Stimulated activated CD8-positive, alpha-beta memory T cell treated with anti-CD3 and anti-CD28 coated beads, Interleukin-2, amount 100 ng/mL, for 1 hour (primary cell): ENCODE results near the gene XKRX.

Source experiments
- DNase-seq, 2 donors: peaks; one replicate each; pipeline ENCODE4 v3.0.0-alpha.2; 2020; ENCODE audit warnings: low read depth in 2 of 2

The XKRX gene

GRCh38 chrX:100928660-100929613 is at the start of gene XKRX:
Gene XKRX (minus strand): TSS chrX:100928917. CDS start chrX:100928304, 613 bp downstream.
- DNase-seq, result no peak

DNA sequence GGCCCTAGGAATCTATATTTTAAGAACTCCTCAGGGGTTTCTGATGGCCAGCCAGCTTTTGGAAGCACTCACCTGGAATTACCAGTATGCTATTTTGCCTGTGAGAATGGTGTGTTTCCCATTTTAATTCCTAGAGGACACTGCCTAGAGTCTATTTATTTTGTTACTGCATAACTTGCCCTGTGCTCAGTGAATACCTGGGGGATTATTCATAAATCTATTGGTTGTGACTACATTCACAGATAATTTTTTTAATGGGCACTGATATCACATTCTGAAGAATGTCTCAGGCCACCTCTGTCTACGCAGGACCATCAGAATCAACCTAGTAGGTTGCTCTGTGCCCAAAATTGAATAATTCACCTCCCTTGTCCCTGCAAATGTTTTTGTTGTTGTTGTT is 47.5 kb upstream of the XKRX start:
- DNase-seq, result no peak

DNA sequence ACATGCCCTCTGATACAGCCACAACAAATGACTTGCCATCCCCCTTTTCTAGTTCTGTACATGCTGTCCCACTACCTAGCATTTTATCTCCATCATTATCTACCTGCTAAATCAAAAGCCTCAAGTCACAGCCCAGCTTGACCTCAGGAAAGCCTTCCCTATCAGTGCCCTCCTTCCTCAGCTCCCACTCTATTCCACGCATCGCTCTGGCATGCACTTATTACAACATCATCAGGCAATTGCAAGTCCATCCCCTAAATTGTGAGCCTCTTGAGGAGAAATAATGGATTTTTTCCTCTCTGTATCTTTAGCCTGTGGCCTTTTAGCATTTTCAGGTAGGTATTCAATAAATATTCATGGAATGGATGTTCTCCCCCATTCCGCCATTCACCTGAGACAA is 46.5 kb upstream of the XKRX start:
- DNase-seq, result no peak

DNA sequence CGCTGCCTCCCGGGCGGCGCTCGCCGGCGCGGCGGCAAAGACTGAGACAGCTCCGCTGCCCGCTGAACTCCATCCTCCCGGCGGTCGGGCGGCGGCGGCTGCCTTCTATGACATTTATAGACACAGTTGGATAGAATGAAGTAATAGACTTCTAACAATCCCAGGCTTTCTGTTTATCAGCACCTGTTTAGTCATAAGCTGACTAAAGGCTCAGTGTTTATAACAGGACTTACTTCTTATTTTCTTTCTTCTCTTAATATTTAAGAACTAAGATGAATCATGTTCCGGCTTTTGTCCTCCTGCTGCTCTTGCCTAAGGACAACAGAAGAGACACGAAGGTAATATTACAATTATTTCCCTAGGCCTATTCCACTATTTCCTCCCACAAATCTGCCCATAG is 44.7 kb upstream of the XKRX start:
- DNase-seq, result no peak

DNA sequence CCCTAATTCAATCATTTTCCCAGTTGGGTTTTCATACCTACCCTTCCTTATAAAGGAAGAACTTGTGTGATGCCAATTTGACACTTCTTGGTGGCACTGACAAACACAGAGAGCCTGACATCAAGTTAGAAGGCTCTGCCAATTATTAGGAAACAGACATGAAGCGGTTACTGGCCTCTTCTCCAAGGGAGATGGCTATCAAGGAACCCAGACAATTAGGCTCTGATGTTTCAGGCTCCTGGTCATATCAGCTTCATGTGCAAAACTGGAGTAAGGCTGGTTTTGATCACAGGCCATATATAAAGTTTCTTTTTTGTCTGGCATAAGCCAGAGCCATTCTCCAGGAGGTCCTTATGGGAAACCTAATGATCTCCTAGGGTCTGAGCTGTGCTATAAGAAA is 41.2 kb upstream of the XKRX start:
- DNase-seq, result no peak

DNA sequence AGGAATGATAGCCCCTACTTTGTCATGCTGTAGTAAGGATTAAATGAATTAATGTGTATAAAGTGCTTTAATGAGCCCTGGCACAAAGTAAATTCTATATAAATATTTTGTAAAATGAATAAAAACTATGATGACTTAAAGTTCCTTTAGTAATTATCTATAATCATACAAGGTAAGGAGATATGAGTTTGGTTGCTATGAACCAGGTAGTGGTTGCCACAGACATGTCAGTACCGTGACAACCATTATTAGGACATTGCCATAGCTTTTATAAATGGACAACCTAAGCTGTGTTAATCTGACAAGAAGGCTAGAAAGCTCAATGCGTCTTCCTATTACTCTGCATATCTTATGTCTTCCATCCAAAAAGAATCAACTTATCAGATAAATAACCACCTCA is 40.7 kb upstream of the XKRX start, which contains the start of gene ARL13A:
TSS of gene ARL13A (plus strand) at position 301 of the 400 bp plus-strand sequence. CDS start 3,982 bp downstream, outside the sequence.
- DNase-seq, result no peak

- DNase-seq, result no peak
Measured at GRCh38 chrX:100964362-100964761, 35.6 kb upstream of the XKRX start.

DNA sequence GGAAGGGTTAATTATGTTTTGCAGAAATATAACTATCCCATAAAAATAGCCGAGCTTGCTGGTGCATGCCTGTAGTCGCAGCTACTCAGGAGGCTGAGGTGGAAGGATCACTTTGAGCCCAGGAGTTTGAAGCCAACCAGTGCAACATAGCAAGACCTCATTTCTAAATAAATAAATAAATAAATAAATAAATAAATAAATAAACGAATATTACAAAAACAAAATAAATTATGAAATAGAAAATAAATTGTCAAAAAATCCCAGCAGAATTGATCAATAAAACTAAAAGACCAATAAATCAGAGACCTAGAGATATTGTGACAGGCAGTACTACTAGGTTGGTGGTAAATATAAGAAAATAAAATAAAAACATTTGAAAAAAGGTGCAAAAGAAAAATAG is 34.1 kb upstream of the XKRX start:
- DNase-seq, result no peak

- DNase-seq, result no peak
Measured at GRCh38 chrX:100948557-100948956, 19.8 kb upstream of the XKRX start.

- no peak for DNase-seq
Measured at GRCh38 chrX:100946299-100946927, 17.7 kb upstream of the XKRX start.

DNA sequence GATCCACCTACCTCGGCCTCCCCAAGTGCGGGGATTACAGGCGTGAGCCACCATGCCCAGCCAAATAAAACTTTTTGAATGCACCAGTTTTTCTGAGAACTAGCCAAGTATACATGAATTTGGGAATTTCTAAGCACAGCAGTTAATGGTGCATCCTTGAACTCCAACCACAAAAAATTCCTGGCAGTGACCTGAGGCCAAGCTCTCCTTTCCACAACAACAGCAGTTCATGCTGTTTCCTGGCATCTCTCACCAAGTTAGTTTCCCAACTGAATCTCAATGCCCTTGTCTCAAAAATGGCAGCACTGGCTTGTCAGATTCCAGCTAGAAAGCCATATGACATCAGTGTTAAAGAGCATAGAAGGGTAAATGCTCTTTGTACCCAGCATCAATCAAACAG is 15.9 kb upstream of the XKRX start:
- no peak for DNase-seq

DNA sequence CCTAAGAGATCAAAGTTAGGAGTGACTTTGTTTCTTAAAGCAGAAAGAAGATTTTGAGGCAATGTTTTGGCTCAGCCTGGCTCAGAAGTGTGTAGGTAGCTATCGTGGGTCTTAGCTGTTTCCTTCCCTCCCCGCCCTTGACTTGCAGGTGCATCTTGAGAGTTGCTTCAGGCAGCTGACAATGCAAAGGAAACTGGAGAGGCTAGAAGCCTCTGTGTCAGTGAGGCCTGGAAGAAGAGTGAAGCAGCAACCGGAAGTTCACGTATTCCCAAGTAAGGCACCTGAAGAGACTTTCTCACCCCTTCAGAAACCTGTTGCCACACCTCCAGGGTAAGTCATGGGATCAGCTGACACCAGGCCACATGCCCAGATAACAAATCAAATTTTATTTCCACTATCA is 10.6 kb upstream of the XKRX start:
- DNase-seq, result no peak

- DNase-seq, result no peak
Measured at GRCh38 chrX:100935767-100936166, 7.0 kb upstream of the XKRX start.

DNA sequence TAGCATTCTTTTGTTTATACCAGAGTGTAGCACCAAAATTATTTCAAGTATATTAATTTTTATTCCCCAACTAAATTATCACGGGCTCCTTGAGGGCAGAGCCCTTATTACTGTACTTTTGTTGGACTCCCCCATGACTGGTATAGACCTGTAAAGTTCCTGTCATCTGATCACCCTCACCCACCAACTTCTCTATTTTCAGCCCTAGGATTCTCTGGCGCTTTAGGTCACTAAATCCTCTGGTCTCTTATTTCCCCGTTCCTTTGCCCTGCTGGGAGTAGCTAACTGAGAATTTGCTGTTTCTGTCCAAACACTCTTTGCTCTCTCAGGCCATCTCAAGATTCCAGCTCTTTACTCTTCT is 3.2 kb upstream of the XKRX start:
- DNase-seq, result no peak

DNA sequence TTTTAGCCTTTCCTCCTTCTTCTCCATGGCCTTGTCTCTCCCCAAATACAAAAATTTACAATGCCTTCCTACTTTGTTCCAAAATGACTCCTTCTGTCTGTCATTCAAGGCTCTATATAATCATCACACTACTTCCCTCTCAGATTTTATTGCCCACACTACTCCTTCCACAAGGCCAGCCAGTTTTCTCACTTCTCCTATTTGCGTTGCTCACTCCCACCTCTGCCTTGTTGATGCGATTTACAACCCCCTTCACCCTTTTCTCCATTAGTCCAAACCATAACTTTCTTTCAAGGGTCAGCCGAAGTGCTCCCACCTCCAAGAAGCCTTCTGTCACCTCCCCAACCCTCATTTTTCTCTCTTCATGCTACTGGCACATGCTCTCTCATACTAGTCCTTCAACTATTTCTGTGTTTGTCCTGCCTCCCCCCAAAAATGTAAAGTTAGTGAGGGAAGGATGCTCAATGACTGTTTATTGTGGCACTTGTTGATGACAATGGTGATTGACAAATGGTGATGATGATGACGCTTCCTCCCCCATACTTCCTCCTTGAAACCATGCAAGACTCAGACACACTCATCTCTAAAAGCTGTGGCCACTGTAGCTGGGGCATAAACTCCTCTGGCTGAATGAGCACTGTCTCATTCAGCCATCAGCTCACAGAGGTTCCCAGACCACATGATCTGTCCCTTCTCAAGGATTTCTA is 2.7 kb upstream of the XKRX start:
- DNase-seq, result no peak

- DNase-seq, result no peak
Measured at GRCh38 chrX:100926453-100926852, 2.3 kb downstream of the XKRX start.

GRCh38 chrX:100924375-100924774 is 4.3 kb downstream of the XKRX start:
- DNase-seq, result no peak

DNA sequence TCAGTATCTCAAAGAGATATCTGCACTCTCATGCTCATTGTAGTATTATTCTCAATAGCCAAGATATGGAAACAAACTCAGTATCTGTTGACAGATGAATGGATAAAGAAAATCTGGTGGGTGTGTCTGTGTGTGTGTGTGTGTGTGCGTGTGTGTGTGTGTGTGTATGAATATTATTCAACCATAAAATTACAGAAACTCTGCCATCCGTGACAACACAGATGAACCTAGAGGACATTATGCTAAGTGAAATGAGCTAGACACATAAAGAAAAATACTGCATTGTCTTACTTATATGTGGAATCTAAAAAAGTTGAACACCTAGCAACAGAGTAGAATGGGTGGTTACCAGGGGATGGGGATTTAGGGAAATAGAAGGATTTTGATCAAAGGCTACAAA is 13.2 kb downstream of the XKRX start:
- no peak for DNase-seq

DNA sequence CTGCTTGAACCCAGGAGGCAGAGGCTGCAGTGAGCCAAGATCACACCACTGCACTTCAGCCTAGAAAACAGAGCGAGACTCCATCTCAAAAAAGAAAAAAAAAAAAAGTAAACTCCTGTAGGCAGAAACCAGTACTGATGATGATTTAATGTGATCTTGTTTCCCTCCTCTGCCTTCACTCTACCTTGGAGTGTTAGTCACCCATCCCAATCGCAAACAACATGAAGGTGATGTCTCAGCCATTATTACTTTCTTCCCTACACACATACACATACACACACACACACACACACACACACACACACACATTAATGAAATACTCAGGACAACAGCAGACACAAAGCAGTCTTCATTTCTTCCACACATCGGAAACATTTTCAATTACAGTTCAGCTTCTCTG is 15.6 kb downstream of the XKRX start:
- no peak for DNase-seq

DNA sequence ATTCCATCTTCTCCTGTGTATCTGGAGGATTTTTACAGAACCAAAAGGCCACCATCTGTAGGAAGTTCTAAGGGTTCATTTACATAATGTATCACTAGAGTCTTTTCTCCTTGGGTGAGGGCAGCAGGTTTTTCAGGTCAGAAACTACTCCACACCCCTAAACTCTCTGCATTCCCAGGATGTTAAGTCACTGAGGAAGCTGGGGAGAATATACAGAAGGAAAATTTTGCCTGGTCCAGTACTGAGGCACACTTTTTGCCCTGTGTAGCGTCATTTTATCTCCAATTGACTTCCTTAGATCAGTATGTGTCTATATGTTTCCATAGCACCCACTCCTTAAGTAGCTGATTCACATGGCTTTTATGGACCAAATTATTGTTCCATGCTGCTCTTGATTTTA is 17.0 kb downstream of the XKRX start:
- DNase-seq, result no peak

- DNase-seq, result no peak
Measured at GRCh38 chrX:100905620-100906019, 23.1 kb downstream of the XKRX start.

GRCh38 chrX:100904433-100904832 is 24.3 kb downstream of the XKRX start:
- no peak for DNase-seq
